A375 (cell line): Measurements from ENCODE around the gene CAMLG. TPM values are rescaled to one million over a fixed set of nuclear protein-coding genes. Genes with fewer than 3 reads are reported as not detected.

ENCODE experiments used
- small RNA-seq: library from RNA; depleted of rRNA; stranded (forward); fragments of <200 nt; gene quantifications from one replicate; pipeline ENCODE3, GENCODE V24; 2014
- total RNA-seq: library from RNA; depleted of rRNA; stranded (reverse); fragments of >200 nt; shearing (Covaris generic); gene quantifications from 2 replicates; pipeline ENCODE4 v1.2.3, GENCODE V29; 2014; rRNA removed

CAMLG gene
- total RNA-seq, result 43.9 and 44.3 TPM in 2 replicates

GRCh38 chr5:134738133-134738962 lies at the start of gene CAMLG:
CAMLG (plus strand) TSS chr5:134738548; CDS start chr5:134738621, 73 bp downstream.

GRCh38 chr5:134758504-134759341 lies 20.4 kb downstream of the CAMLG start, which contains the start of gene DDX46:
DDX46 (plus strand) TSS chr5:134758779; CDS start chr5:134758939, 160 bp downstream.

Small RNA genes within 50 kb of the gene (small RNA-seq; reads per million reads assigned to genes)
- gene RNU6-1164P, result not detected
- not detected for gene RNU6-757P

Other genes starting within 250 kb of the CAMLG start
- 21.7 and 28.6 TPM in 2 replicates for gene JADE2, start 212.9 kb upstream of the CAMLG start, total RNA-seq
- 51.5 and 81.6 TPM in 2 replicates for gene SAR1B, start 105.7 kb upstream of the CAMLG start, total RNA-seq
- 9.5 and 10.8 TPM in 2 replicates for gene SEC24A, start 89.8 kb upstream of the CAMLG start, total RNA-seq
- 42.5 and 50.1 TPM in 2 replicates for gene DDX46, start 20.2 kb downstream of the CAMLG start, total RNA-seq
- gene C5orf24, start 107.4 kb downstream of the CAMLG start, total RNA-seq, result 49.9 and 53.9 TPM in 2 replicates
- gene TXNDC15, start 135.8 kb downstream of the CAMLG start, total RNA-seq, result 67.6 and 83.0 TPM in 2 replicates
- gene PCBD2, start 166.6 kb downstream of the CAMLG start, total RNA-seq, result 6.0 and 7.4 TPM in 2 replicates
- gene CATSPER3, start 229.4 kb downstream of the CAMLG start, total RNA-seq, result 0.49 TPM in 1 of 2 replicates, not detected in the other